ENCODE data around the gene SULT2A1. TPM values are rescaled to one million over a fixed set of nuclear protein-coding genes. Genes with fewer than 3 reads are reported as not detected.

The SULT2A1 gene
- total RNA-seq, 1 experiment from 2014 or later: not detected

- intact Hi-C loops (cut with micrococcal nuclease): no loop called here
- Histone ChIP-seq H3K4me1 (ENCODE audit: insufficient read depth, low read length) (no peaks in the 10 kb centered on the region), H4K20me1 (ENCODE audit: low read length) (no peaks in the 10 kb centered on the region), H3K9me3 (ENCODE audit: low read length) (no peaks in the 10 kb centered on the region), H3K27ac (ENCODE audit: low read length) (no peak overlapping the region), H3K9me2 (replicated peaks; ENCODE audit: low read length) (no peaks in the 10 kb centered on the region), H3K79me2 (ENCODE audit: low read length) (no peaks in the 10 kb centered on the region), H3K4me3 (ENCODE audit: low read length) (no peak overlapping the region), H3K27me3 (ENCODE audit: low read length) (no peaks in the 10 kb centered on the region), H3K4me2 (ENCODE audit: low read length) (no peak overlapping the region), H3K9ac (ENCODE audit: low read length) (no peak overlapping the region), H2AFZ (ENCODE audit: low read length) (no peak overlapping the region), H3F3A (ENCODE audit: low read length, unreplicated experiment) (no peaks in the 10 kb centered on the region), H3K36me3 (ENCODE audit: low read depth, low read length) (no peaks in the 10 kb centered on the region)
- ATAC-seq (no peak), DNase-seq (no peak)
- CTCF ChIA-PET: no interaction called here
- TF ChIP-seq CTCF (conservative IDR thresholded peaks at IDR 0.05; ENCODE audit: low read depth, low read length) (no peak), EZH2phosphoT487 (IDR thresholded peaks at IDR 0.05; ENCODE audit: borderline replicate concordance, low read length) (no peak), EZH2 (IDR thresholded peaks at IDR 0.05; ENCODE audit: low read length, unreplicated experiment) (no peak)
- POLR2A ChIA-PET (ENCODE audit: unreplicated experiment): interaction anchor here (0.6 kb wide), 1 partner anchor 72 kb away, joined by 6 read pairs; no protein-coding TSS in a partner anchor
- no TSS peak for BruUV-seq (replicated peaks)
Observed at GRCh38 chr19:47839411-47839810, 46.7 kb downstream of the SULT2A1 start.

- no TSS peak for BruUV-seq (replicated peaks)
- no peak overlapping the region for H3K9ac ChIP-seq (ENCODE audit: low read length)
Observed at GRCh38 chr19:47836038-47836437, 50.1 kb downstream of the SULT2A1 start.

More at GRCh38 chr19:47836038-47836437, 50.1 kb downstream of the SULT2A1 start:
- Histone ChIP-seq H2AFZ (ENCODE audit: low read length) (no peak overlapping the region), H4K20me1 (ENCODE audit: low read length) (no peaks in the 10 kb centered on the region), H3K27me3 (ENCODE audit: low read length) (no peaks in the 10 kb centered on the region), H3K4me2 (ENCODE audit: low read length) (no peak overlapping the region), H3K27ac (ENCODE audit: low read length) (no peak overlapping the region), H3K36me3 (ENCODE audit: low read depth, low read length) (no peaks in the 10 kb centered on the region), H3K9me2 (replicated peaks; ENCODE audit: low read length) (no peaks in the 10 kb centered on the region), H3K4me1 (ENCODE audit: insufficient read depth, low read length) (no peaks in the 10 kb centered on the region), H3K79me2 (ENCODE audit: low read length) (no peaks in the 10 kb centered on the region), H3K9me3 (ENCODE audit: low read length) (no peaks in the 10 kb centered on the region), H3K4me3 (ENCODE audit: low read length) (no peak overlapping the region), H3F3A (ENCODE audit: low read length, unreplicated experiment) (no peaks in the 10 kb centered on the region)
- DNase-seq: no peak
- POLR2A ChIA-PET (ENCODE audit: unreplicated experiment): no interaction called here
- no peak for ATAC-seq
- TF ChIP-seq EZH2phosphoT487 (IDR thresholded peaks at IDR 0.05; ENCODE audit: borderline replicate concordance, low read length): no peak
- TF ChIP-seq CTCF (conservative IDR thresholded peaks at IDR 0.05; ENCODE audit: low read depth, low read length): no peak
- TF ChIP-seq EZH2 (IDR thresholded peaks at IDR 0.05; ENCODE audit: low read length, unreplicated experiment): no peak
- CTCF ChIA-PET: no interaction called here
- intact Hi-C loops (cut with micrococcal nuclease): no loop called here

Data from PC-3 (cell line).